ENCODE results near the gene ICAM3. TPM values are rescaled to one million over a fixed set of nuclear protein-coding genes. Genes with fewer than 3 reads are reported as not detected.
"Not testable (repeated sequence)": the region's sequence is repeated elsewhere in the genome, so short reads cannot be mapped to it uniquely, and the experiment has no call there.

The ICAM3 gene, protein sequence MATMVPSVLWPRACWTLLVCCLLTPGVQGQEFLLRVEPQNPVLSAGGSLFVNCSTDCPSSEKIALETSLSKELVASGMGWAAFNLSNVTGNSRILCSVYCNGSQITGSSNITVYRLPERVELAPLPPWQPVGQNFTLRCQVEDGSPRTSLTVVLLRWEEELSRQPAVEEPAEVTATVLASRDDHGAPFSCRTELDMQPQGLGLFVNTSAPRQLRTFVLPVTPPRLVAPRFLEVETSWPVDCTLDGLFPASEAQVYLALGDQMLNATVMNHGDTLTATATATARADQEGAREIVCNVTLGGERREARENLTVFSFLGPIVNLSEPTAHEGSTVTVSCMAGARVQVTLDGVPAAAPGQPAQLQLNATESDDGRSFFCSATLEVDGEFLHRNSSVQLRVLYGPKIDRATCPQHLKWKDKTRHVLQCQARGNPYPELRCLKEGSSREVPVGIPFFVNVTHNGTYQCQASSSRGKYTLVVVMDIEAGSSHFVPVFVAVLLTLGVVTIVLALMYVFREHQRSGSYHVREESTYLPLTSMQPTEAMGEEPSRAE
- 0.11 TPM for total RNA-seq

DNA sequence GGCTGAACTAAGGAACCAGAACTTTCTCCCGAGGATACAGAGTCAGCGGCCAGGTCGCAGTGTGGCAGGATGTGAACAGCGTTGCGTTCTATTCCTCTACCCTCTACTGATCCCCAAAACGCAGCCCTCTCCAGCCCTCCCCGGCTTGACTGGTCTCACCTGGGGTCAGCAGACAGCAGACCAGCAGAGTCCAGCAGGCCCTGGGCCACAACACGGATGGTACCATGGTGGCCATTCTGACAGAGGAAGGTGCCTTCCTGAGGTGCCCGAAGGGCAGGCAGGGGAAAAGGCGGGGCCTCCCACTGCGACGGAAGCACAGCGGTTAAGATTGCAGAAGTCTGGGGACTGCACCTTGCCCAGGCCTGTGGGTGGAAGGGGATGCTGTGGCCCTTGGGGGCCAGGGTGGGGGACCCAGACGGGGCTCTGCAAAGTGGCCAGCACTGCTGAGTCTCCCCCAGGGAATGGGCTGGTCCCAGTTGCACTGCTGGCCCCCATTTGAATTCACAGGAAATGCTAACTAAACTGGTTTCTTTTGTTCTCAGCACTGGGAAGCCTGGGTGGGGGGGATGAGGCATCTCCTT is at the start of gene ICAM3:
TSS of gene ICAM3 (minus strand) at position 245 of the 581 bp plus-strand sequence. CDS start at position 235, 10 bp downstream.
- Histone ChIP-seq H3K9me3 (no peaks in the 10 kb centered on the region), H3K27ac (no peak within 1 kb of the TSS), H3K27me3 (no peaks in the 10 kb centered on the region), H3K4me1 (no peaks in the 10 kb centered on the region), H3K4me3 (no peak within 1 kb of the TSS), H3K36me3 (no peaks in the 10 kb centered on the region)
- intact Hi-C loops (cut with DNase I): loop anchor here (10.0 kb wide), 1 partner anchor 215 kb away; no protein-coding TSS in a partner anchor
- TF ChIP-seq CTCF (IDR thresholded peaks at IDR 0.05): no peak
- no peak for DNase-seq (ENCODE audit: low spot score in 2 of 2)

DNA sequence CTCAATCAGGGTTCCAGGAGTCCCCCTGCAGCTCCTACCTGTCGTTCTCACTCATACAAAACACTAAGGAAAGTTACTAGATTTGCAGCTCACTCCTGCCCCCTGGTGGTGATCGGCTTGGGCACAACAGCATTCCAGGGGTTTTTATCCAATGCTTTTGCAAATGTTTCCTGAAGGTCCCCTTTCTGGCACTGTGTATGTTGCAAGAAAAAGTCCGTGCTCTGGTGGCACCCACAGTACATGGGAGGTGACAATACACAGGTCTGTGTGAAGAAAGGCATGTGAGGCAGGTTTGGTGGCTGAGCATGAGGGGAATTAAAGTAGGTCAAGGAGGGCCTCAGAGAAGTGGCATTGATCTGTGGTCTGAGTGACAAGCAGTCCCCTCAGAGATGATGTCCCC is 49.5 kb upstream of the ICAM3 start:
- peak in 1 of 2 donors; percentile 94 for DNase-seq (ENCODE audit: low spot score in 2 of 2)
- Histone ChIP-seq H3K9me3 (no peaks in the 10 kb centered on the region), H3K4me3 (no peak overlapping the region), H3K36me3 (peaks cover 25 to 27% of the 10 kb centered on the region in 2 donors), H3K27me3 (no peaks in the 10 kb centered on the region), H3K27ac (no peak overlapping the region), H3K4me1 (no peaks in the 10 kb centered on the region)
- peak; percentile 83 to 92 (median 88) for TF ChIP-seq CTCF (IDR thresholded peaks at IDR 0.05)
- intact Hi-C loops (cut with DNase I): loop anchor here (1.0 kb wide), 1 partner anchor 120 kb away; no protein-coding TSS in a partner anchor

DNA sequence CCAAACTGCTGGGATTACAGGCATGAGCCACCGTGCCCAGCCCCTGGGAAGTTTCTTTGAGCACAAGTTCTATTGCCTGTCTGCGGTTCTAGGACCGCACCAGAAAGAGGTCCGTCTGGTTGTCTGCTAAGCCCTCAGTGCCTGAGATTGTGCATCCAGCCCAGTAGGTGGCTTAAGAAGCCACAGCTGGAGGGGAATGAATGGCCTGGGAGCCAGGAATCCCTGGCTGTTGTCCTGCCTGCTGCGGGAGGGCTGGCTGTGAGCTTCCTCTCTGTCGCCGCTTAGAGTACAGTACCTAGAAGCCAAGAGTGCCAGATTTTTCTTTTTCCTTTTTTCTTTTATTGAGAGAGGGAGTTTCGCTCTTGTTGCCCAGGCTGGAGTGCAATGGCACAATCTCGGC is 45.2 kb upstream of the ICAM3 start:
- Histone ChIP-seq H3K36me3 (no peaks in the 10 kb centered on the region), H3K27me3 (no peaks in the 10 kb centered on the region), H3K4me3 (no peak overlapping the region), H3K27ac (no peak overlapping the region), H3K4me1 (peaks cover 0 to 6% of the 10 kb centered on the region in 2 donors), H3K9me3 (no peaks in the 10 kb centered on the region)
- intact Hi-C loops (cut with DNase I): loop anchor here (5.0 kb wide), 2 partner anchors 67 to 132 kb away; partner anchors contain the start of genes FDX2 and MRPL4
- TF ChIP-seq CTCF (IDR thresholded peaks at IDR 0.05): no peak
- DNase-seq (ENCODE audit: low spot score in 2 of 2): no peak

GRCh38 chr19:10383223-10383499 is 43.7 kb upstream of the ICAM3 start:
- peaks cover 0 to 14% of the 10 kb centered on the region in 2 donors for H3K4me1 ChIP-seq
- not testable (repeated sequence) for H3K27me3 ChIP-seq; H3K36me3 ChIP-seq; DNase-seq (ENCODE audit: low spot score in 2 of 2); H3K27ac ChIP-seq; H3K9me3 ChIP-seq; H3K4me3 ChIP-seq
- intact Hi-C loops (cut with DNase I): loop anchor here (5.0 kb wide), 2 partner anchors 66 to 131 kb away; partner anchors contain the start of genes FDX2 and MRPL4

DNA sequence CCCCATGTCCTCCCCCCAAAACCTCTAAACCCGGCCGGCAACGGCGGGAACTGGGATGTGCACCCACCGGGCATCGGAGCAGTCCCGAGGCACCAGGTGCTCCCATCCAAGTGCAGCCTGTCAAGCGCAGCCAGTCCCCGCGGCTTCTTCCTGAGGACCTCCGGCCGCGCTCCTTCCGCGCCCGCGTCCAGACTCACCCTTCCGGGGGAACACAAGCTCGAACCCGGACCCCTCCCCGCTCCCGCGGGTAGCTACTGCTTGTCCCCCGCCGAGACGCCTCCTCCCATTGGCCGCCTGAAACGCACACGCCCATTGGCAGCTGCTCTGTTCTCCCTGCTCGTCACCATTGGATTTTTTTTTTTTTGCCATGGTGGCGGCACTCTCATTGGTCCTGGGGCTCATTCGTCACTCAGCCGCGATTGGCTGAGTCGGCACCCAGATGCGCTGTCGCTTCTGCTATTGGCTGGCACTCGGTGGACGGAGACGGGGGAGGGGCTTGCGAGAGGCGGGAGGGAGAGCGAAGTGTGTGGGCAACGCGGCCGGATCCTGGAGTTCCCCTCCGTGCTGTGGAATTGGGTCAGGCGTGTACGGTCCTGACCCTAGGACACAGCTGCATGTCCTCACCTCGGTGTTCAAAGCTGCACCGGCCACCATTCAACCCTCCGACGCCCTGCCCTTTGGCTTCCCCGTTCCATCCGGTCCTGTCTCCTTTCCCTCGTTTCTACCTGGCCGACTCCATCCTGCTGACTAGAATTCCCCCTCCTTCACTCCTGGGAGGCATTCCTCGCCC is 41.1 kb upstream of the ICAM3 start, which contains the start of gene TYK2:
TSS of gene TYK2 (minus strand) at position 260 of the 790 bp plus-strand sequence. CDS start 2,166 bp downstream, outside the sequence.
- peak within 1 kb of the TSS; percentile 86 to 98 for H3K4me3 ChIP-seq
- peak; percentile 96 to 98 for DNase-seq (ENCODE audit: low spot score in 2 of 2)
- no peaks in the 10 kb centered on the region for H3K27me3 ChIP-seq
- intact Hi-C loops (cut with DNase I): loop anchor here (1.0 to 5.0 kb wide), 4 partner anchors 23 to 128 kb away; partner anchors contain the start of genes CDC37, FDX2, MRPL4 and RAVER1
- H3K4me1 ChIP-seq: peaks cover 0 to 14% of the 10 kb centered on the region in 2 donors
- no peak for TF ChIP-seq CTCF (IDR thresholded peaks at IDR 0.05)
- H3K27ac ChIP-seq: peak within 1 kb of the TSS; percentile 66 to 73
- no peaks in the 10 kb centered on the region for H3K9me3 ChIP-seq
- H3K36me3 ChIP-seq: peaks cover 0 to 7% of the 10 kb centered on the region in 2 donors
